Mucosa of rectum (tissue), 2 donors: ENCODE data around the gene MRAS.
"Not testable (repeated sequence)": the region's sequence is repeated elsewhere in the genome, so short reads cannot be mapped to it uniquely, and the experiment has no call there.

Experiments used
- H3K27ac ChIP-seq, 2 donors: one replicate each; pipeline ENCODE4 v1.7.0; 2013; ENCODE audit warnings: inconsistent platforms in 2 of 2, low read depth in 2 of 2, low read length in 2 of 2
- H3K27me3 ChIP-seq, 2 donors: one replicate each; pipeline ENCODE4 v1.7.0; 2013; ENCODE audit warnings: low read length in 2 of 2; ENCODE audit not compliant: control insufficient read depth in 2 of 2, insufficient read depth in 2 of 2
- H3K36me3 ChIP-seq, 2 donors: one replicate each; pipeline ENCODE4 v1.7.0; 2013; ENCODE audit warnings: low read length in 2 of 2; ENCODE audit not compliant: control insufficient read depth in 2 of 2, insufficient read depth in 2 of 2
- H3K4me1 ChIP-seq, 2 donors: one replicate each; pipeline ENCODE4 v1.7.0; 2013; ENCODE audit warnings: low read length in 2 of 2, mild to moderate bottlenecking in 1 of 2; ENCODE audit not compliant: control insufficient read depth in 2 of 2, insufficient read depth in 2 of 2
- H3K4me3 ChIP-seq, 2 donors: one replicate each; pipeline ENCODE4 v1.7.0; 2013; ENCODE audit warnings: low read length in 2 of 2
- H3K9ac ChIP-seq, 2 donors: one replicate each; pipeline ENCODE4 v1.7.0; 2013; ENCODE audit warnings: low read length in 2 of 2, low read depth in 1 of 2, mild to moderate bottlenecking in 1 of 2
- H3K9me3 ChIP-seq, 2 donors: one replicate each; pipeline ENCODE4 v1.7.0; 2013; ENCODE audit warnings: low read length in 2 of 2; ENCODE audit not compliant: control insufficient read depth in 2 of 2
- donor health status: healthy.
- donor health status: Normal muscosa, but diverticular disease.

The MRAS gene

GRCh38 chr3:138451595-138452162 lies 103.3 kb downstream of the MRAS start:
- Histone ChIP-seq H3K9me3 (no peaks in the 10 kb centered on the region), H3K4me1 (no peaks in the 10 kb centered on the region), H3K4me3 (no peak overlapping the region), H3K27ac (no peak overlapping the region), H3K36me3 (no peaks in the 10 kb centered on the region), H3K9ac (no peak overlapping the region), H3K27me3 (no peaks in the 10 kb centered on the region)

- no peaks in the 10 kb centered on the region for H3K27me3 ChIP-seq
- H3K36me3 ChIP-seq, result no peaks in the 10 kb centered on the region
- no peak overlapping the region for H3K4me3 ChIP-seq
- no peaks in the 10 kb centered on the region for H3K4me1 ChIP-seq
- no peaks in the 10 kb centered on the region for H3K9me3 ChIP-seq
- H3K27ac ChIP-seq, result no peak overlapping the region
- no peak overlapping the region for H3K9ac ChIP-seq
These were observed 104.1 kb downstream of the MRAS start for GRCh38 chr3:138452436-138452835.

- H3K9ac ChIP-seq, H3K27me3 ChIP-seq, H3K4me1 ChIP-seq, H3K27ac ChIP-seq, H3K9me3 ChIP-seq, H3K36me3 ChIP-seq, H3K4me3 ChIP-seq: not testable (repeated sequence)
These were observed 105.6 kb downstream of the MRAS start for GRCh38 chr3:138453940-138454339.
